ENCODE measurements around the gene COL27A1. TPM values are rescaled to one million over a fixed set of nuclear protein-coding genes. Genes with fewer than 3 reads are reported as not detected.

The COL27A1 gene
- total RNA-seq, 1 donor from 2014 or later = 20.3 TPM

DNA sequence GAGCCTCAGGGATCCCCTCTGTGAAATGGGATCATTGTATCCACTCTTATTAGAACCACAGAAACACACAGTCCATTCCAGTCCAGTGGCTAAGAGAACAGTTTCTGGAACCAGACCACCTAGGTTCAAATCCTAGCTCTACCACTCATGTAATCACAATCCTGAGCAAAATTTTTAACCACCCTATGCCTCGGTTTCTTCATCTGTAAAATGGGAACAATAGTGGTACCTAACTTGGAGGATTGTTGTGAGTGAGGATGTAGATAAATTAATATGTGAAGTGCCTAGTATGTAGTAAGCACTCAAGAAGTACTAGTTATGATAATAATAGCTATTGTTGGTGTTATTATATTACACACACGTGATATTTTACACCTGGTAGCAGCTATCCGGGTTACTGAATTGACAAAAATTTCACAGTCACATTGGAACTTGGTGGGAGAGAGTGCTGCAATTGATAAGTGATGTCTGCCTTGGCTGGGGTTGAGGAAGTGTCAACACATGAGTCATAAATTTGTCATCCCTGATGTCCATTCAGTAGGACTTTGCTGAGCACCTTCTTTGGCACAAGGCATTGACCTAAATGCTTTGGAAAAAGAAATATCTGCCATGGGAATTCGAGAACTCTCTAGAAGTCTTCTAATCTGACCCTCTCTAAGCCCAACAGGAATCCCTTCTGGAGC lies 68.4 kb downstream of the COL27A1 start:
- Mint-ChIP-seq H3K27me3 (ENCODE audit: low read depth) (no peaks in the 10 kb centered on the region), H3K4me3 (no peak overlapping the region), H3K9me3 (no peaks in the 10 kb centered on the region), H3K36me3 (ENCODE audit: low read depth) (no peaks in the 10 kb centered on the region), H3K27ac (ENCODE audit: unreplicated experiment) (no peak overlapping the region), H3K4me1 (peaks cover 35% of the 10 kb centered on the region)
- TF ChIP-seq, protein P1, sequence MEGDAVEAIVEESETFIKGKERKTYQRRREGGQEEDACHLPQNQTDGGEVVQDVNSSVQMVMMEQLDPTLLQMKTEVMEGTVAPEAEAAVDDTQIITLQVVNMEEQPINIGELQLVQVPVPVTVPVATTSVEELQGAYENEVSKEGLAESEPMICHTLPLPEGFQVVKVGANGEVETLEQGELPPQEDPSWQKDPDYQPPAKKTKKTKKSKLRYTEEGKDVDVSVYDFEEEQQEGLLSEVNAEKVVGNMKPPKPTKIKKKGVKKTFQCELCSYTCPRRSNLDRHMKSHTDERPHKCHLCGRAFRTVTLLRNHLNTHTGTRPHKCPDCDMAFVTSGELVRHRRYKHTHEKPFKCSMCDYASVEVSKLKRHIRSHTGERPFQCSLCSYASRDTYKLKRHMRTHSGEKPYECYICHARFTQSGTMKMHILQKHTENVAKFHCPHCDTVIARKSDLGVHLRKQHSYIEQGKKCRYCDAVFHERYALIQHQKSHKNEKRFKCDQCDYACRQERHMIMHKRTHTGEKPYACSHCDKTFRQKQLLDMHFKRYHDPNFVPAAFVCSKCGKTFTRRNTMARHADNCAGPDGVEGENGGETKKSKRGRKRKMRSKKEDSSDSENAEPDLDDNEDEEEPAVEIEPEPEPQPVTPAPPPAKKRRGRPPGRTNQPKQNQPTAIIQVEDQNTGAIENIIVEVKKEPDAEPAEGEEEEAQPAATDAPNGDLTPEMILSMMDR (conservative IDR thresholded peaks at IDR 0.05) = no peak
- DNase-seq (ENCODE audit: low read depth, low spot score) = no peak

DNA sequence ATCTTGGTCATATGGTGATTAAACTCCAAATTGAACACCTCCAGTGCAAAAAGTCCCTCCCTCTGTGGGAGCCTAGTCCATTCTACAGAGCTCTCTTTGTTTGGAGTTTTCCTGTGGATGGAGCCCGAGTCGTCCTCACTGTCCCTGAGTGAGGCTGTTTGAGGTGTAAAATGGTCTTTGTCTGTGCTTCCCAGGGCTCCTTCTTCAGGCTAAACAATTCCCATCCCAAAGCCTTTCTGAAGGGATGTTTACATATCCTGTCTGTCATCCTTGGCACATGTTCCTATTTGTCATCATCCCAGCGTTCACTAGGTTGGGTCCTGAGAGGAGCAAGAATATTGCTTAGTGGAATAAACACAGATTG lies 68.9 kb downstream of the COL27A1 start:
- H3K9me3 Mint-ChIP-seq = no peaks in the 10 kb centered on the region
- no peak for DNase-seq (ENCODE audit: low read depth, low spot score)
- TF ChIP-seq, protein P1 (conservative IDR thresholded peaks at IDR 0.05) = no peak

DNA sequence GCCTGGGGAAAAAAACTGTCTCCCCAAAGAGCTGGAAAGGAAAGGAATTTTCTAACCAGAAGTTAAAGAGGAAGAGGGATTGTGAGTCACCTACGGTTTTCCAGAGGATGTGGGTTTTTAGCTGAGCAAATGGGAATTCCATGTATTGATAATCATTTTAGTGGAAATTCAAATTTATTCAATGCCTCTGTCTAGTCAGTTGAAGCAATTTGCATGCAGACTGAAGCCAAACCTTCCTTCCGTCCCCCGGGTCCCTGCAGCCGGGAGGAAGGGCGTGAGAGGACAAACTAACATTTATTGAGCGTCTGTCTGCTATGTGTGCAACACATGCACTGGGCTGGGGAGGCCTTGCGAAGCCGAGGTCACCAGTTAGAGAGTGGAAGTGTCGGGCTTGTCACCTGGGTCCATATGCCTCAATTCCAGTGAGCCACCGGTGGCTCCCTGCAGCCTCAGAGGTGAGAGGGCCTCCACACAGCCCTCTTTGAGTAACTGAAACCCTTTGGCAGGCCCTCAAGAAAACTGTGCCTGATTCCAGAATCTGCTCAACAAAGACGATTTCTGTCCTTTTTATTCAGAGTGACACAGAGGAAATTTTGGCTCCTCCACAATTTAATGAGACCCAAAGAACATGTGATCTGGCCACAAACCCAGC lies 70.3 kb downstream of the COL27A1 start:
- TF ChIP-seq, protein P1 (conservative IDR thresholded peaks at IDR 0.05) = no peak
- no peak overlapping the region for H3K27ac Mint-ChIP-seq (ENCODE audit: unreplicated experiment)
- H3K9me3 Mint-ChIP-seq = no peaks in the 10 kb centered on the region
- H3K36me3 Mint-ChIP-seq (ENCODE audit: low read depth) = no peaks in the 10 kb centered on the region
- no peak overlapping the region for H3K4me3 Mint-ChIP-seq
- DNase-seq (ENCODE audit: low read depth, low spot score) = no peak
- no peaks in the 10 kb centered on the region for H3K27me3 Mint-ChIP-seq (ENCODE audit: low read depth)
- H3K4me1 Mint-ChIP-seq = peaks cover 45% of the 10 kb centered on the region

More for the DNA sequence above, 68.9 kb downstream of the COL27A1 start:
- Mint-ChIP-seq H3K36me3 (ENCODE audit: low read depth) (no peaks in the 10 kb centered on the region), H3K27ac (ENCODE audit: unreplicated experiment) (no peak overlapping the region), H3K4me3 (no peak overlapping the region), H3K4me1 (peaks cover 39% of the 10 kb centered on the region), H3K27me3 (ENCODE audit: low read depth) (no peaks in the 10 kb centered on the region)

DNA sequence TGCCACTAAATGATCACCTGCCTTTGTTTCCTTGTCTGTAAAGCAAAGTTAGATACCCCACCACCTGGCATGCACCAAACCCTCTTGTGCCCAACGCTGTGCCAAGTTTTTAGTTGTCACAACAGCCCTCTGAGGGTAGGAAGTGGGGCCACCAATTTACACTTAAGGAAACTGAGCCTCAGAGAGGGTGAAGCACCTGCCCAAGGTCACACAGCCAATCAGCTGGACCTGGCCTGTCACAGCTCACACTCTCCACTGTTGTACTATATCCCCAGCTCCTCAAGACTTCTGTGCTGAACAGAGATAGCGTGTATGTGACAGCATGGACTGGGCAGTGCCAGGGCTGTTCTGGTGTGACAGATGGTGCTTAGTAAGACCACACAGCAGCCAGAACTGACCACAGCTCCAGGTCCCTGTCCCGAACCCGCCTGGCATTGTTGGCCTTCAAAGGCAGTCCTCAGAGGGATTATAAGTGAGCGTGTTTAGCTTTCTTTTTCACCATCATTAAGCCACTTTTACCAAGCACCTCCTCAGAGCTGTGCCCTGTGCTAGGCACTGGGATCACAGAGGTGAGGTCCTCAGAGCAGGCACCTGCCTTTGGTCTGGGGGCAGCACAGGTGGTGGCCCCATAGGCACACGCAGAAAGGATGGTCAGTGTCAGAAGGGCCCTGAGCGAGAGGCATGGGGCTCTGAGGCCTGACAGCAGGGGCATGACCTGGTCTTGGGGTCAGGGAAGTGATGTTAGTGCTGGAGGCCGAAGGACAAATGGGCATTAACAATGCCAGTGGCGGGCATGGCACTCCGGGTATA lies 71.1 kb downstream of the COL27A1 start:
- H3K4me3 Mint-ChIP-seq = no peak overlapping the region
- peaks cover 45% of the 10 kb centered on the region for H3K4me1 Mint-ChIP-seq
- TF ChIP-seq, protein P1 (conservative IDR thresholded peaks at IDR 0.05) = no peak
- no peak for DNase-seq (ENCODE audit: low read depth, low spot score)
- H3K9me3 Mint-ChIP-seq = no peaks in the 10 kb centered on the region
- no peak overlapping the region for H3K27ac Mint-ChIP-seq (ENCODE audit: unreplicated experiment)
- H3K36me3 Mint-ChIP-seq (ENCODE audit: low read depth) = no peaks in the 10 kb centered on the region
- no peaks in the 10 kb centered on the region for H3K27me3 Mint-ChIP-seq (ENCODE audit: low read depth)

DNA sequence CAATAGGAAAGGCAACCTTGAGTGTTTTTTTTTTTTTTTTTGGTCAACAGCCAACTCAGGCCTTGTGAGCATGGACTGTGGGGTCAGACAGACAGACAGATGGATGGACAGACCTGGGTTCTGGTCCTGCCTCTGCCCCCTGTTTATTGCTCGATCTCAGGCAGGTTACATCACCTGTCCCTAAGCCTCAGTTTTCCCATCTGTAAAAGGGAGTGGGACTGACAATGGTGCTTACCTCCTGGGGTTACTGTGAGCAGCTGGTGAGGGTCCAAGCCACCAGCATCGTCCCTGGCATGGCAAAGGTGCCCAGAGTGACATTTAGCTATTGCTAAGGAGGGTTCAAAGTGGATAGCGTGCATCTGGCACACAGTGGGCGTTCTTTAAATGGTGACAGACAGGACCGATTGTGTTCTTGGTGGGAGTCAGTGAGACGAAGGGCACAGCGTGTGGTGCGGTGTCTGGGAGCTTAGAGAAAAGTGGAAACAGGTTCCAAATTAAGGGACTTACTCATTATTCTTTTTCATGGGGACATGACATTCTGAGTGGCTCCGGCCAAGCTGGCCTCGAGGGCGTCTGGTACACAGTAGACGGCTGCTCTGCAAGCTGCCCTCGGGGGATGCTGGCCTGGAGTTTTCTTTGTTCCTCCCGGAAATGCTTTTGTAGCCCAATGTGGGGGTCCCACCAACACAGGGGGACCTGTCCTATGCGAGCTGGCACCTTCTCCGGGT lies 72.1 kb downstream of the COL27A1 start:
- no peaks in the 10 kb centered on the region for H3K9me3 Mint-ChIP-seq
- TF ChIP-seq, protein P1 (conservative IDR thresholded peaks at IDR 0.05) = no peak
- H3K4me3 Mint-ChIP-seq = no peak overlapping the region
- peak overlapping the region; percentile 92 for H3K27ac Mint-ChIP-seq (ENCODE audit: unreplicated experiment)
- DNase-seq (ENCODE audit: low read depth, low spot score) = peak; percentile 24
- no peaks in the 10 kb centered on the region for H3K36me3 Mint-ChIP-seq (ENCODE audit: low read depth)
- no peaks in the 10 kb centered on the region for H3K27me3 Mint-ChIP-seq (ENCODE audit: low read depth)
- peaks cover 45% of the 10 kb centered on the region for H3K4me1 Mint-ChIP-seq
